HG03095 (cell line): Measurements from ENCODE around the gene KCNK4.
A peak's percentile ranks its signal among the peaks of the same experiment; 100 is the strongest.

Experiments
- ATAC-seq: cut with Tn5 transposase; IDR thresholded peaks from one replicate; pipeline ENCODE4 v1.9.1; 2021; ENCODE audit warnings: moderate library complexity; ENCODE audit not compliant: unreplicated experiment

The KCNK4 gene

DNA sequence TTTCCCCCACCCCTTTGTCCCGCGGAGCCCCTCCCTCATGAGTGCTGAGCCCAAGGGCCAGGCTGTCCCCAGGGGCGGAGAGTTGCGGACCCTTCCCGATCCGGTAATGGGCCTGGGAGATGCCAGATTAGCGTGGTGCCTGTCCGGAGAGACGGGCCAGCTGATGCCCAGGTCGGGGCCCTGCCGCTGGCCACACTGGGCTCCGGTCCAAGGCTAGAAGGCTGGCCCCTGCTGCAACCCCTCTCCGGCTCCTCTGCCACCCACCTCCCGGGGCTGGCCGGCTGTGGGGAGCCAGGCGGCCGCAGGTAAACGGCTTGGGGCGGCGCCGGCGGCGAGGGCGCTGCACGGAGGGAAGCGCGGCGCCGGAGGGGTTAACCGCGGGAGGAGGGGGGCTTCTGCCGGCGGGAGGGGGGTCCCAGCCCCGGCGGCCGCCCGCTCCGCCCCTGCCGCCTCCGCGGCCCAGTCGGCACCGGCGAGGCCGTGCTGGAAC lies at the start of gene KCNK4:
Gene KCNK4 (plus strand): TSS at position 41 of the 490 bp plus-strand sequence. CDS start 1,717 bp downstream, outside the sequence.
- ATAC-seq = no peak

DNA sequence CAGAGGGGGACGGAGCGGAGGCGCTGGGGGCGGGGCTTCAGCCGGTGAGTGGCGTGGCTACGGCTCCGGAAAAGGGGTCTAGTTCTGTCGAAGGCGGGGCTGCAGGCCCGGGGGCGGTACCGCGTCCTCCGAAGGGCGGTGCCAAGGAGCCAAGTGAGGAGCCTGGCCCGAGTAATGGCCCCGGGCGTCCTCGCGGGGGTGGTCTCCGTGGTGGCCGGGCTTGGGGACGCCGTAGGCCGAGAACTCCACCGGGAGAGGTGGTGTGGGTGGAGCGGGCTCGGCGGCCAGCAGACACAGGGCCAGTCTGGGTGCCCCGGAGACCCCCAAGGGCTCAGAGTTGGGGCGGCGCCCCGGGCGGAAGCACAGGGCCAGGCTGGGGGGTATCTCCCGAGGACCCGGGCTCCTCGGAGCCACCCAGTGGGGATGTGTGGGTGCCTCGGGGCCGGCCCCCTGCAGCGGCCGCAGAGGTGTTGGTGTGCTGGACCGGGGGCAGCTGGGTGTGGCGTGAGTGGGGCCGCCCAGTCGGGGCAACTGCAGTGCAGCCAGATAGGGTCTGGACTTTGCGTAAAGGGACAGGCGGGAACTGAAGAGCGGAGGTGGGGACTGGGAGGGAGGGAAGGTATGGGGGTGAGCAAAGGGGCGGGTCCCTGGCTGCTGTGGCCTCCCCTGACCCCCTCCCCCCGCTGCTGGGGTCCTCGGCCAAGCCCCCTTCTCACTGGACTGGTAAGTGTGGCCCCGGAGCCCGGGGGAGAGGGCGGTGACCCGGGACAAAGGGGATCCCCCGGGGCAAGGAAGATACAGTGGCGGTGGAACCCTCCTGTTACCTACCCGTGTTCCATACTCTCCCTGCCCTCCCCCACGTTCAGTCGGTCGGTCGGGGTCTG lies 49.4 kb upstream of the KCNK4 start:
- ATAC-seq = peak; percentile 6

DNA sequence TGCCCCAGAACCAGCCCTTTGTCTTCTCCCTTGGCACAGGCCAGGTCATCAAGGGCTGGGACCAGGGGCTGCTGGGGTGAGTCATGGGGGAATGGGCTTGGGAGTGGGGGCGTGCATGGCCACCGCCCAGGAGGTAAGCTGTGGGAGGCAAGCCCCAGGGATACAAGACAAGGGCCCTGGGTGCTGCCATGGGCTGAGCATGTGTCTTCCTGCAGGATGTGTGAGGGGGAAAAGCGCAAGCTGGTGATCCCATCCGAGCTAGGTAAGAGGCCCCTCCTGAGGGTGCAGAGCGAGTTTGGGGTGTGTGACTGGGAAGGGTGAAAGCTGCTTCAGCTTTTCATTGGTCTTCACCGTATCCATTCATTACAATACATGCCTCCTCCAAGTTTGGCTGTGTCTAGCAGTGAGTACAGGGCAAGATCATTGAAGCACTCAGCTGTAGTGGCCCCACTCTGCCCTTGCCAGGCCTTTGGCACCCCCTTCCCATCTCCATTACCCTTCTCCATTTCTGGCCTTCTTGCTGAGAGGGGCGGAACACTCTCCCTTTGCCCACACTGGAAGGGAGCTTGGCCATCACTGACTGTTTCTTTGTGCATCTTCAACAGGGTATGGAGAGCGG lies 47.8 kb upstream of the KCNK4 start:
- ATAC-seq = no peak

DNA sequence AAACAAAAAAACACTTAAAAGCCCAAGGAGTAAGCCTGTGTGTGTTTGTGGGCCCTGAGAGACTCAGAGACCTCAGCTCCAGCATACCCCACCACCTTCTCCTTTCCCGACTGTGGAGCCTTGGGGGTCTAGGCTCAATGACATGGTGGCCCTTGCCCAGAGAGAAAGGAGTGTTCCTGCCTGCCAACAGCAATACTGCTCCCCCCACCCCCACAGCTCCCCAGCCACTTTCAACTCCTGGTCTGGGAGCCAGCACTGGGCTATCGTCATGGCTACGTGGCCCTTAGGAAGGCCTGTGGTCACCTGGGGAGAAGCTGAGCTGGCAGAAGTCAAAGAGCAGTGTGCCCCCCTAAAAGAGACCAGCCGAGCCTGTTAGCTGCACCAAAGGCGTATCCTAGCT lies 47.0 kb upstream of the KCNK4 start:
- ATAC-seq = no peak

DNA sequence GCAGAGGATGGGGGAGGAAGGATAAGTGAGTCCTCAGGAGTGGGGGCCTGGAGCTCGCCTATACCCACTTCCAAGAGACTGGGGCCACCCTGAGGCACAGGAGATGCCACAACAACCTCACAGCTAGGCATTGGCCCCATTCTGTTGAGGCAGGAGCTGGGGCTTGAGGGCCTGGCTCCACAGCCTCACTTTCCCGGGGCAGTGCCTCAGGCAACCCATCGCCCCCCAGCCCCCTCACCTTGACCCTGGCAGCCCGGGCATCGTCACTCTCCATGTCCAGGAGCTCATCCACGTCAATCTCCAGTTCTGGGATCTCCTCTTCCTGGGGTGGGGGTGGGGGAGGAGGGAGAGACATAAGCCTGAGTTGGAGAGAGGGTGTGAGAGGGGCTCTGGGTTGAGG lies 46.1 kb upstream of the KCNK4 start:
- no peak for ATAC-seq

DNA sequence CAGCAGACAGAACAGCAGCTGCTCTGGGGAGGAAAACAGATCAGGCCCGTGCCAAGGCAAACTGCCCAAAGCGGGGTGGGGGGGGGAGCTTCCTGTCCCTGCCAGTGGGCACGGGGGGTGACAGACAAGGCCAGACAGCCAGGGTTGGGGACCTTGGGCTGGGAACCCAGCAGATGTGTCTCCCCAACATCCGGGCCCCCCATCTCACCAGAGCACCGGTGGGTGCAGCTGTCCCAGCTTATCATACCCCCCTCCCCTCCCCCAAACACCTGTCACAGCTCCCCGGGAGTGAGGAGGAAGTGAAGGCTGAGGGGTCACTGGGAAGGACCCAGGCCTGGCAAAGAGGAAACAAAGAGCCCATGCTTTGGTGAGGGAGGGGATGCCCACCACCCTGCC lies 45.7 kb upstream of the KCNK4 start:
- ATAC-seq = no peak

DNA sequence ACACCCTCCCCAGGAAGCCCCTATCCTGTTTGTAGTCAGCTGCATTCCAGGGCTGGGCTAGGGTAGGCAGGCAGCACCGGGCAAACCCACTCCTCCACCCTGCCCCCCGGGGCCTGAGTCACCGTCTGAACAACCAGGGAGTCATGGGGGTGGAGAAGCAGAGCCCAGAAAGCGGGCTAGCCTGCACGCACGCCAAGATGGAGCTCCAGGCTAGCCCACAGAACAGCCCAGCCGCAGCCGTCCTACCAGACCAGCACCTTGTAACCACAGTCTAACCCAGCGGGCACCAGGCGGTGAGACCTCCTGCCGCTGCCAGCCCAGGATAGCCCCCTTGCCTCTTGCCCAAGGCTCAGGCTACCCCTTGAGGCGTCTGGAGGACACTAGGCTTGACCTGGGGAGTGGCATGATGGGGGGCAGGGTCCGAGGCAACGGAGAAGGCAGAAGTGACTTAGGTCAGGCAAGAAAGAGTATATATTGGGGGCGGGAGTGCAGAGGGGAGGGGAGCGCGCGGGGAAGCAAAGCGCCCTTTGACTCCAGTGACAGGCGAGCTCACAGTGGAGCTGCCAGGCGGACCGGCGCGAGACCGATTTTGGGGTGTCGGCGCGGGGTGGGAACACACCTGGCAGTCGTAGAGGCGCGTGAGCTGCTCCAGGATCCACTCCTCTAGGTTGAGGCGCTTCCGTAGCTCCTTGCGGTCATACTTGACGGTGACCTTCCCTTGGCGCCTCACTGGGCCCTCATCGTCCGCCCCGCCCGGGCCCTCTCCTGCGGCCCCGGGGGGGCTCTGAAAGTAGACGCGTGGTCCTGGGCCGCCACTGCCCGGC lies 45.1 kb upstream of the KCNK4 start:
- no peak for ATAC-seq

DNA sequence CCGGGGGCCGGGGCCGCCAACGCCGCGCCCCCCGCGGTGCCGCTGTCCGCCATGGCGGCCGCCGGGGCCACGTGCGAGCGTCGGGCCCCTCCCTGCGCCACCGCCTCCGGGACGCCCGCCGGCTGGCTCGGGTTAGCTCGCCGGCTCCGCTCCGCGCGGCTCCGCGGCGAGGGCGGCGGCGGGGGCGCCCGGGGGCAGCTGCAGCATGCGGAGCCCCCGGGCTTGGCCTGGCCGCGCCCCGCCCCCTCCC lies 44.6 kb upstream of the KCNK4 start:
- peak; percentile 10 for ATAC-seq

DNA sequence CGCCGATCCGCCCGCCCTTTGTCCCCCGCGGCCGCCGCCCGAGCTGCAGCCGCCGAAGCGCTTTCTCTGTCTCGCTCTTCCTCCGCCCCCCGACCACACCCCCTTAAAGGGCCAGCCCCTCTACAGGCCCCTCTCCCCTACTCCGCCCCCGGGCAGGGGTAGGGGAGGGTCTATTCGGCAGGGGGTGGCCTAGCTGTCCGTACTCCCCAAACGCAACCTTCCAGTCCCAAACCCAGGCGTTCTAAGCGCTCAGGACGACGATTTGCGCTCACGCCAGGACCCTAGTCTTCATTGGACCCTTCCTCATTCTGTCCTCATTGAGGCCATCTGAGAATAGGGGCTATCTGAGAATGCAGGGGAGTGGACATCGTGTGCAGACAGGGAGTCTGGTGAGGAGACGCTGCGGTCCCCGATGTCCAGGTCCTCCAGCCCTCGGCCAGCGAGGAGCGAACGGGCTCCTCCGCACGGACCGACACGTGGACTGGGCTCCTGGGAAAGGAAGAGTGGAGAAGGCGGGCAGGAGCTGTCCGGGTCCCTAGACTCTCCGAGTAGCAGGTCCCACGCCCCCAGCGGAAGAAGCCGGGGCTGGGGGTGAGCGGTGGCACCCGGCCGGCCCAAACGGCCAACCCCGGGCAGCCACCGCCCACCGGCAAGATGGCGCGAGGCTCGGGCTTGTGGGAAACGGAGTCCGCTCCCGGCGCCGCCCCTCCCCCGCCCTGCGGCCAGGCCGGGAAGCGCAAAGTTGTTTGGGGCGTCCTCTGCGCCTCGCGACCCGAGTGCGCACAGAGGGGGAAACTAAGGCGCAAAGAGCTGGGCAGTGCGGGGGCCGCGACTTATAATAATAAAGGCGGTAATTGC lies 44.0 kb upstream of the KCNK4 start, which contains the start of gene PPP1R14B:
Gene PPP1R14B (minus strand): TSS at position 73 of the 858 bp plus-strand sequence. CDS start 270 bp downstream, outside the sequence.
- ATAC-seq = peak; percentile 34

DNA sequence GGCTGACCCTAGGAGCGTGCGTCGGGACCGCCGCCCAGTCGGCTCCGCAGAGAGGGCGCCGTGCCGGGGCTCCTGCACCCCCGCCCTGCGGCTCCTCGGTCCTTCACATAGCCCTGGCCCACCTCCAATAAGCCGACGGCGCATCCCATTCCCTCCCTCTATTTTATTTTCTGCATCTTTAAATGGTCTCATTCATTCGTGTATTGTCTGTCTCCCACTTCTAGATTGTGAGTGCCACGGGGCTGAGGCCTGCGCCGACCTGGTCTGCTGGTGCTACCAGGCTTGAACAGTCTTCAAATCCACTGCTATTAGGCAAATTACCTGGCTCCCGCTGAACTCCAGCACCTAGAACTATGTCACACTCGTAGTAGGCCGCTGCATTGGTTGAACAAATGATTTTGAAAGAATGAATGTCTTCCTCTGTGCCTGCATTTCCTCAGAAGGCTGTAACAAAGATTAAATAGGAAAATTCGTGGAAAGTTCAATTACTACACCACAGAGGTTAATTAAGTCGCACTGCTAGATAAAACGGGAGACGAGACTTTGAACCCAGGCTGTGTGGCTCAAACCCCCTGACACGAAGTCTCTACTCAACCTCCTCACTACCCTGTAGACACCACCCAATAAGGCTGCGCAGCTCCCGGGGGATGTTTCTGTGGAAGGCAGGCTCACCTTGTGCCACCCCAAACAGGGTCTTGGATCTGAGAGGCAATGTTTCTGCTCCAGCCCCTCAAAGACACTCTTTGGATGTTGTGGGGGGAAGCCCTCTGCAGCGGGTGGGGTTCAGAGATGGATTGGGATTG lies 43.2 kb upstream of the KCNK4 start:
- ATAC-seq = no peak

DNA sequence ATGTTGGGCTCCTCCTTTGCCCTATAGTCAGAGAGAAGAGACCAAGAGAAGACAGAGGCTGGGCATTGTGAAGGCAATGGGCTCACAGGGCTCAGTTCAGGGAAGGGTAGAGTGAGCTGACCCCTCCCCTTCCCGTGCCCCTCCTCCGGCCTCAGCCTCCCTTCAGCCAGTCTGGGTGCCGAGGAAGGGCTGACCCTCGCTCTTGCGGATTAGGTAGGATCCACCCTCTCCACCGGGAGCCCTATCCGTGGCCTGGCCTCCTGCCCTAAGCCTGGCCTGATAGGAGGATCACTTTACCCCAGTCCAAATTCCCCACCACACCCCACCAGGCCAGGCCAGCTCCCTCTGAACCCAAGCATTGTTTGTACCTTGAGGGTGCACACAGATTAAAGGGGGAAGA lies 42.5 kb upstream of the KCNK4 start:
- no peak for ATAC-seq

DNA sequence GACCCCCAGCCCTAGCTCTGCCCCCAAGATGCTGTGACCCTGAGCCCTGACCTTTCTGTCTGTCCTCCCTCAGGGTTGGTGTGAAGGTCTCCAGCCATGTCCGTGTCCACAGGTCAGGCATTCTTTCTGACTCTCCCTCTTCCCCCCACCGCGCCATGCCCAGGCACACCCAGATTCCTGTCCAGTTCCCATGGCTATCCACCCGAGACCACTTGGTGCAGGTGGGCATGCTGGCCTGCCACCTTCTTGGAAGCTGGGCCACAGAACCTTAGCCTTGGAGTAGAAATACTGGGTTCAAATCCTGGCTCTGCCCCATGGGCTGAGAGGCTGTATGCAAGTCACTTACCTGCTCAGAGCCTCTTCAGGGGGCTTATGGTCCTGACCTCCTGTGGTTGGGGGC lies 42.1 kb upstream of the KCNK4 start:
- ATAC-seq = no peak

DNA sequence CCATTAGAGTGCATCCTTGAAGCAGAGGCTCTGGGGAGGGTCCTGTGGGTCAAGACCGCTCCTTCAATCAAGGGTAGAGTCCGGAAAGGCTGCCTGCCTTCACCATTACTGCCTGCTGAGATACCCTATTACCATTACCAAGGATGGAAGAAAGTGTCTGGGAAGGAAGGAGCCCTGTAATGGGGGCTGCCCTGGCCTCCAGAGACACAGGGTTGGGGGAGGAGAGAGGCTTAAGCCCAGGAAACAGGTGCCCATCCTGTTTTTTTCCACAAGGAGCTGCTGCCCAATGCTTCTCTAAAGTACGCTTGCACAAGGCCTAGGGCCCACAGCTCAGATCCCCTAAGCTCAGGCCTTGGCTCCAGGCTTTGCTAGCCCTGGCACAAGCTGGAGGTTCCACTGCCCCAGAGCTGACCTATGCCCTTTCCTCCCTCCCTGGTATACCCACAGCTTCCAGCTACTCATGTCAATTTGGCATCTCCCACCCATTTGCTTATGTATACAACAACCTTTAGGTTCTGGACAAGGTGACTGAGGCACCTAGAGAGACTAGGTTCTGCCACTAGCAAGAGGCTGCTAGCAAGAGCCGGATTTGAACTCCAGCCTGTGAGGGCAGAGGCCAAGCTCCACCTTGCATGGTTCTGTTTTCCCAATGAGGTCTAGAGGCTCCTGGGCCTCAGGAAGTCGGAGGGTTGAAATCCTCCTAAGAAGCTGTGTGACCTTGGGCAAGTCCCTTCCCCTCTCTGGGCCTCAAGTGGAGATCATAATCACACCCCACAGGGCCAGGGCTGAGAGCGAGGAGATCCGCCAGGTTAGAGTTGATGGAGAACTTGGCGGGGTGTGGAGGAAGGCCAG lies 41.3 kb upstream of the KCNK4 start:
- no peak for ATAC-seq

DNA sequence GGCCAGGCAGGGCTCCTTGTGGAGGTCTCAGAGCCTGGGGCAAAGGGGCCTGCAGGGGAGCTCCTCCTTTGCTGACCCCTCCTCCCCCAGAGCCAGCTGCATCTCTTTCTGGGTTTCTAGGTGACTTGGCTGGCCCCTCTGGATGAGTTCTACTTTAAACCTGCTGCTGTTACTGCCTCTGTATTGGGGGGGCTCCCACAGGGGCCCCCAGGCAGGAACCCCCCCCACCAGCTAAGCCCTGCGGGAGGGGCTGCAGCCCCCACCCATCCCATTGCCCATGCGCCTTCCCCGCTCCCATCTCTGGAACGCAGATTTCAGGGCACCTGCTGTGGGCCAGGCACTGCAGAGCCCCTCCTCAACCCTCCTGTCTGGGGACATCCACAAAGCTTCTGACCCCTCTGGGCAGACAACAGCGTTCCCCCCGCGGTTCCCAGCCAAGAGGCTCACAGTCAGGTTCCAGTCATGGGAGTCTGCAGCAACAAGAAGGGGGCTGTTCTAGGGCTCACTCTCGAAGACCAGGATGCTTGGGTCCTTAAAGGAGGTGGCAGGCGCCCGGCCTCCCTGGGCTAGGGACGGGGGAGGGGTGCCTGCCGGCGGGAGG lies 40.6 kb upstream of the KCNK4 start:
- no peak for ATAC-seq

DNA sequence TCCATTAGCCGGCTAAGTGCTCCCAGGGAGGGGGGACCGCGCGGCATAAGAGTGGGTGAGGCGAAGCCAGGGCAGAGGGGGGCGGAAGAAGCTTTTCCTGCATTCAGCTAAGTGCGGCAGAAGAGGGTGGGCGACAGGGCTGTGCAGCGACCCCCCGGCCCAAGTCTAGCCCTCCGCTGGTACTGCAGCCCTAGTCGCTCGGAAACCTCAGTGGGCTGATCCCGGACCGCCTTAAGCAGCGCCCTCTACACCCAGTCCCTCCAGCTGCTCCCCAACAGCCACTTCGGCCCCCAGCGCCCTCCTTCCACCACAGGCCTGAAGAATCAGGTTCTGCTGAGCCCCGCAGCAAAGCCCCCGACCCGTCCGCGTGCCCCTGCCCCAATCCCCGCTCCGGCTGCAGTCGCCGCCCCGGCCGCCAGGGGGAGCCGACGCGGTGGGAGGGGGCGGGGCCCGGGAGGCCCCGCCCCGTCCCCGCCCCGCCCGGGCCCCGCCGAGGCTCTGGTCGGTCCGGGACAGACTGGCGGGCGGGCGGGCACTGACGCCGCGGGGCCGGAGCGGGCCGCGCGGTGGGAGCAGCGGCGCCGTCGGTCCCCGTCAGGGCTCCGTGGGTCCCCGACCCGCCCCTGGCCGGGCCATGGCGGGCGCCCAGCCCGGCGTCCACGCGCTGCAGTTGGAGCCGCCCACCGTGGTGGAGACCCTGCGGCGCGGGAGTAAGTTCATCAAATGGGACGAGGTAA lies 39.9 kb upstream of the KCNK4 start, which contains the start of gene PLCB3:
Gene PLCB3 (plus strand): TSS at position 515 of the 737 bp plus-strand sequence. CDS start 120 bp downstream, at position 635.
- no peak for ATAC-seq

DNA sequence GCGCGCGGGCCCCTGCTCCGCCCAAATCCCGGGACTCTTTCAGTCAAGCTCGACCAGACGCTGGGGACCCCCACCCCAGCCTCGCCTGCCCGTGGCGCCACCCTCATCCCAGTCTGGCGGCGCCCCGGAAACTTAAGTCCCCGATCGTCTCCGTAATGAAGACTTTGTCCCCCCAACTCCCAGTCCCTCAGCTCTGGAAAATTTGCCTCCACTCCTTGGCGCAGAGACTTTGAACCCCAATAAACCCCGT lies 39.4 kb upstream of the KCNK4 start:
- no peak for ATAC-seq

DNA sequence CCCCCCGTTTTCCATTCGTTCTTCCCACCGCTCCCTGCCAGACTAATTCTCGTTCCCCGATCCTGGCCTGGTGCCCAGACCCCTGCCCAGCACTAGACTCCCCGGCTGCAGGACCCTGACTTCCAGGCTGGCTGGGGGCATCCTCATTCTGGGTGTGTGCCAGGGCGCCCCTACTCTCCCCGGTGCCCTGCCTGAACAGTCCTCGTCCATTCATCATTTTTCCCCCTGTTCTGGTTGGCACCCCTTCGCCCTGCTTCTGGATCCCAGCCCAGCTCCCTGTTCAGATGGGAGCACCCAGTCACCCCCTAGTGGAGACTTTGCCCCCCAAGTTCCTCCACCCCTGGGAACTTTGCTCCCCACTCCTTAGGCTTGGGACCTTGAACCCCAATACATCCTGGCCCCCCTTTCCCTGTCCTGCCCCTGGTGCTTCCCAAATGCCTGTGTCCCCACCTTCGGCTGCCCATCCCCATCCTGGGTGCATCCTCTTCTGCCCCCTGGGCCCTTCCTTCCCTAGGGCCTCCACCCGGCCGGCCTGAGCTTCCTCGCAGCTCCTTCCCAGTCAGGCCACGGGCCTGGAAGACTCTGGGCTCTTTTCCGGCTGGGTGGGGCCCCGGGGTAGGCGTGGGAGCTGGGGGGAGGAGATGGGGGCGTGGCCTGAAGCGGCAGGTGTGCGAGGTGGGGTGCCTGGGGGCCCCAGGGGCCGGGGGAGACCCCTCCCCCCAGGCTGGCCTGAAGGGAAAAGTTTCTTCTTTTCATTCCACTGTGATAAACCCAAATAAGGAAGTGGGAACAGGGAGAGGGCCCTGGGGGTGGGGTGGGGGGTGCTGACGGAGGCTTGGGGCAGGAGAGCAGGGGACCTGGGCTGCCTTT lies 38.9 kb upstream of the KCNK4 start:
- ATAC-seq = no peak
